Peyer's patch (tissue), 4 donors: ENCODE measurements around the gene FAT3.

Experiments used
- POLR2A ChIP-seq, 2 donors: fragments of 450-650 bp; IDR thresholded peaks; one replicate each; pipeline ENCODE4 v1.5.1; 2017; ENCODE audit warnings: antibody characterized with exemption in 2 of 2, mild to moderate bottlenecking in 2 of 2, moderate library complexity in 2 of 2
- TF ChIP-seq, protein P1 (sequence below), 6 experiments: fragments of 450-650 bp in 4 of 6; fragments of 200-600 bp in 2 of 6; sonication (generic) in 1 of 6; IDR thresholded peaks; one replicate each; pipeline ENCODE4 v1.5.1; 2017 to 2019; ENCODE audit warnings: antibody characterized with exemption in 6 of 6, mild to moderate bottlenecking in 3 of 6, moderate library complexity in 1 of 6

DNA sequence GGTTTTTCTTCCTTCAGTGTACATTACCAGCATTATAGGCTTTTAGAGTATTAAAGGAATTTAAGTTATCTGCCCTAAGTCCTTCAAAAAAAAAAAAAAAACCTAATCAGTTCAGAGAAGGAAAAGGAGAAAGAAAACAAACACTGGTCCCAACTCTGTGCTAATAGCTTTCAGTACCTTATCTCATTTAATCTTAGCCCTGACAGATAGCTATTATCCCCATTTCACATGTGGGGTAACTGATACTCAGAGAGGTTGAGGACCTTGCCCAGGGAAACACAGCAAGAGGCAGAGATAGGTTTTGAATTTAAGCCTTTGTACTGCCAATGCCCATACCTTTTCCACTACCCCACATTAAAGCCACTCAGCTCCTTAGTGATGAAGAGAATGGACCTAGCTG, 43.4 kb downstream of the FAT3 start:
- TF ChIP-seq, protein P1, sequence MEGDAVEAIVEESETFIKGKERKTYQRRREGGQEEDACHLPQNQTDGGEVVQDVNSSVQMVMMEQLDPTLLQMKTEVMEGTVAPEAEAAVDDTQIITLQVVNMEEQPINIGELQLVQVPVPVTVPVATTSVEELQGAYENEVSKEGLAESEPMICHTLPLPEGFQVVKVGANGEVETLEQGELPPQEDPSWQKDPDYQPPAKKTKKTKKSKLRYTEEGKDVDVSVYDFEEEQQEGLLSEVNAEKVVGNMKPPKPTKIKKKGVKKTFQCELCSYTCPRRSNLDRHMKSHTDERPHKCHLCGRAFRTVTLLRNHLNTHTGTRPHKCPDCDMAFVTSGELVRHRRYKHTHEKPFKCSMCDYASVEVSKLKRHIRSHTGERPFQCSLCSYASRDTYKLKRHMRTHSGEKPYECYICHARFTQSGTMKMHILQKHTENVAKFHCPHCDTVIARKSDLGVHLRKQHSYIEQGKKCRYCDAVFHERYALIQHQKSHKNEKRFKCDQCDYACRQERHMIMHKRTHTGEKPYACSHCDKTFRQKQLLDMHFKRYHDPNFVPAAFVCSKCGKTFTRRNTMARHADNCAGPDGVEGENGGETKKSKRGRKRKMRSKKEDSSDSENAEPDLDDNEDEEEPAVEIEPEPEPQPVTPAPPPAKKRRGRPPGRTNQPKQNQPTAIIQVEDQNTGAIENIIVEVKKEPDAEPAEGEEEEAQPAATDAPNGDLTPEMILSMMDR (IDR thresholded peaks at IDR 0.05): no peak
- TF ChIP-seq POLR2A (IDR thresholded peaks at IDR 0.05): no peak
